ENCODE data around the gene SPON2.

SPON2 gene

GRCh38 chr4:1192091-1192492 is 19.7 kb upstream of the SPON2 start:
- no peaks in the 10 kb centered on the region for H3K27me3 Mint-ChIP-seq
- no peak overlapping the region for H3K27ac Mint-ChIP-seq
- H3K9me3 Mint-ChIP-seq (ENCODE audit: low read depth): no peaks in the 10 kb centered on the region
- H3K4me1 Mint-ChIP-seq (ENCODE audit: low read depth): peaks cover 3% of the 10 kb centered on the region
- H3K36me3 Mint-ChIP-seq: peaks cover 4% of the 10 kb centered on the region
- H3K4me3 Mint-ChIP-seq: no peak overlapping the region

- H3K36me3 Mint-ChIP-seq: peaks cover 4% of the 10 kb centered on the region
- H3K9me3 Mint-ChIP-seq (ENCODE audit: low read depth): no peaks in the 10 kb centered on the region
- no peak overlapping the region for H3K27ac Mint-ChIP-seq
- H3K4me1 Mint-ChIP-seq (ENCODE audit: low read depth): peaks cover 6% of the 10 kb centered on the region
- H3K4me3 Mint-ChIP-seq: no peak overlapping the region
- H3K27me3 Mint-ChIP-seq: no peaks in the 10 kb centered on the region
These were observed 19.2 kb upstream of the SPON2 start for GRCh38 chr4:1191621-1192020.

- no peaks in the 10 kb centered on the region for H3K27me3 Mint-ChIP-seq
- H3K36me3 Mint-ChIP-seq: peaks cover 8% of the 10 kb centered on the region
- peak overlapping the region; percentile 24 for H3K27ac Mint-ChIP-seq
- H3K4me1 Mint-ChIP-seq (ENCODE audit: low read depth): peaks cover 20% of the 10 kb centered on the region
- no peak overlapping the region for H3K4me3 Mint-ChIP-seq
- H3K9me3 Mint-ChIP-seq (ENCODE audit: low read depth): no peaks in the 10 kb centered on the region
These were observed 14.8 kb upstream of the SPON2 start for GRCh38 chr4:1187182-1187581.

GRCh38 chr4:1183985-1184773 is 11.8 kb upstream of the SPON2 start:
- Mint-ChIP-seq H3K27me3 (no peaks in the 10 kb centered on the region), H3K36me3 (peaks cover 16% of the 10 kb centered on the region), H3K4me1 (ENCODE audit: low read depth) (peaks cover 22% of the 10 kb centered on the region), H3K9me3 (ENCODE audit: low read depth) (peaks cover 9% of the 10 kb centered on the region), H3K27ac (no peak overlapping the region), H3K4me3 (no peak overlapping the region)

- Mint-ChIP-seq H3K4me1 (ENCODE audit: low read depth) (peaks cover 22% of the 10 kb centered on the region), H3K9me3 (ENCODE audit: low read depth) (peaks cover 9% of the 10 kb centered on the region), H3K36me3 (peaks cover 16% of the 10 kb centered on the region), H3K4me3 (no peak overlapping the region), H3K27ac (no peak overlapping the region), H3K27me3 (no peaks in the 10 kb centered on the region)
These were observed 9.9 kb upstream of the SPON2 start for GRCh38 chr4:1182313-1182712.

- Mint-ChIP-seq H3K9me3 (ENCODE audit: low read depth) (peaks cover 9% of the 10 kb centered on the region), H3K4me3 (no peak overlapping the region), H3K36me3 (peaks cover 16% of the 10 kb centered on the region), H3K27me3 (no peaks in the 10 kb centered on the region), H3K4me1 (ENCODE audit: low read depth) (peaks cover 13% of the 10 kb centered on the region), H3K27ac (no peak overlapping the region)
These were observed 8.3 kb upstream of the SPON2 start for GRCh38 chr4:1180663-1181062.

- Mint-ChIP-seq H3K36me3 (peaks cover 16% of the 10 kb centered on the region), H3K9me3 (ENCODE audit: low read depth) (peaks cover 9% of the 10 kb centered on the region), H3K27me3 (no peaks in the 10 kb centered on the region), H3K27ac (no peak overlapping the region), H3K4me3 (no peak overlapping the region), H3K4me1 (ENCODE audit: low read depth) (peaks cover 12% of the 10 kb centered on the region)
These were observed 7.6 kb upstream of the SPON2 start for GRCh38 chr4:1179976-1180375.

GRCh38 chr4:1179089-1179441 is 6.7 kb upstream of the SPON2 start:
- H3K4me3 Mint-ChIP-seq: no peak overlapping the region

GRCh38 chr4:1178300-1179088 is 6.1 kb upstream of the SPON2 start:
- no peak overlapping the region for H3K4me3 Mint-ChIP-seq
- H3K9me3 Mint-ChIP-seq (ENCODE audit: low read depth): peaks cover 9% of the 10 kb centered on the region
- no peak overlapping the region for H3K27ac Mint-ChIP-seq
- H3K27me3 Mint-ChIP-seq: no peaks in the 10 kb centered on the region
- peaks cover 6% of the 10 kb centered on the region for H3K4me1 Mint-ChIP-seq (ENCODE audit: low read depth)
- H3K36me3 Mint-ChIP-seq: peaks cover 16% of the 10 kb centered on the region

More at GRCh38 chr4:1179089-1179441, 6.7 kb upstream of the SPON2 start:
- Mint-ChIP-seq H3K9me3 (ENCODE audit: low read depth) (peaks cover 9% of the 10 kb centered on the region), H3K36me3 (peaks cover 16% of the 10 kb centered on the region), H3K27ac (no peak overlapping the region), H3K27me3 (no peaks in the 10 kb centered on the region), H3K4me1 (ENCODE audit: low read depth) (peaks cover 9% of the 10 kb centered on the region)

GRCh38 chr4:1177274-1178141 is 5.1 kb upstream of the SPON2 start:
- Mint-ChIP-seq H3K4me1 (ENCODE audit: low read depth) (peaks cover 5% of the 10 kb centered on the region), H3K27ac (no peak overlapping the region), H3K4me3 (no peak overlapping the region), H3K27me3 (no peaks in the 10 kb centered on the region), H3K9me3 (ENCODE audit: low read depth) (peaks cover 9% of the 10 kb centered on the region), H3K36me3 (peaks cover 15% of the 10 kb centered on the region)

- Mint-ChIP-seq H3K27ac (no peak overlapping the region), H3K4me1 (ENCODE audit: low read depth) (peaks cover 3% of the 10 kb centered on the region), H3K27me3 (no peaks in the 10 kb centered on the region), H3K36me3 (peaks cover 12% of the 10 kb centered on the region), H3K9me3 (ENCODE audit: low read depth) (peaks cover 9% of the 10 kb centered on the region), H3K4me3 (no peak overlapping the region)
These were observed 4.3 kb upstream of the SPON2 start for GRCh38 chr4:1176398-1177273.

- Mint-ChIP-seq H3K36me3 (peaks cover 6% of the 10 kb centered on the region), H3K9me3 (ENCODE audit: low read depth) (peaks cover 3% of the 10 kb centered on the region), H3K27me3 (peaks cover 1% of the 10 kb centered on the region), H3K4me1 (ENCODE audit: low read depth) (peaks cover 3% of the 10 kb centered on the region), H3K4me3 (no peak overlapping the region), H3K27ac (no peak overlapping the region)
These were observed 3.3 kb upstream of the SPON2 start for GRCh38 chr4:1175635-1176229.

- Mint-ChIP-seq H3K36me3 (peaks cover under 1% of the 10 kb centered on the region), H3K4me1 (ENCODE audit: low read depth) (peaks cover 6% of the 10 kb centered on the region), H3K9me3 (ENCODE audit: low read depth) (no peaks in the 10 kb centered on the region), H3K27me3 (peaks cover 4% of the 10 kb centered on the region), H3K4me3 (no peak overlapping the region), H3K27ac (no peak overlapping the region)
These were observed 2.7 kb upstream of the SPON2 start for GRCh38 chr4:1174941-1175634.
